T47D (cell line): ENCODE data around the gene MMP17.
"Not testable (repeated sequence)": the region's sequence is repeated elsewhere in the genome, so short reads cannot be mapped to it uniquely, and the experiment has no call there.

ENCODE experiments used
- DNase-seq, 2 experiments: peaks; one replicate each; pipeline versions ENCODE4 v3.0.0 to v3.0.0-alpha.2; 2011 to 2012; ENCODE audit warnings: low read depth in 1 of 2, low spot score in 1 of 2
- JUND ChIP-seq: IDR thresholded peaks from 2 replicates; pipeline ENCODE4 v1.6.1; 2012; ENCODE audit warnings: low read depth
- in situ Hi-C: cut with HindIII; loops from 2 replicates; pipeline ENCODE4 v1.10.0; 2016; ENCODE audit warnings: low sequenced_read_pairs, low pct_unique_long_range_greater_than_20kb

Gene MMP17

GRCh38 chr12:131806674-131807073 is 21.5 kb upstream of the MMP17 start:
- in situ Hi-C loops, result no loop called here
- DNase-seq, result no peak
- no peak for TF ChIP-seq JUND

- in situ Hi-C loops, result no loop called here
- TF ChIP-seq JUND, result no peak
- DNase-seq, result no peak
These were observed 19.3 kb upstream of the MMP17 start for GRCh38 chr12:131808744-131809371.

GRCh38 chr12:131809476-131810254 is 18.5 kb upstream of the MMP17 start:
- in situ Hi-C loops, DNase-seq: not testable (repeated sequence)

- in situ Hi-C loops, result no loop called here
- no peak for TF ChIP-seq JUND
- DNase-seq, result no peak
These were observed 17.5 kb upstream of the MMP17 start for GRCh38 chr12:131810726-131811125.

- in situ Hi-C loops, result no loop called here
- no peak for DNase-seq
- no peak for TF ChIP-seq JUND
These were observed 13.1 kb upstream of the MMP17 start for GRCh38 chr12:131815131-131815530.

GRCh38 chr12:131816495-131816894 is 11.7 kb upstream of the MMP17 start:
- no peak for DNase-seq
- in situ Hi-C loops, result no loop called here
- TF ChIP-seq JUND, result no peak

GRCh38 chr12:131817241-131817640 is 11.0 kb upstream of the MMP17 start:
- in situ Hi-C loops, result no loop called here
- no peak for TF ChIP-seq JUND

GRCh38 chr12:131818821-131819585 is 9.2 kb upstream of the MMP17 start:
- in situ Hi-C loops, result no loop called here
- DNase-seq, result no peak
- TF ChIP-seq JUND, result no peak

More at GRCh38 chr12:131817241-131817640, 11.0 kb upstream of the MMP17 start:
- no peak for DNase-seq

- no peak for TF ChIP-seq JUND
- in situ Hi-C loops, result no loop called here
- DNase-seq, result no peak
These were observed 3.7 kb upstream of the MMP17 start for GRCh38 chr12:131824450-131824849.

- no peak for DNase-seq
- no peak for TF ChIP-seq JUND
- in situ Hi-C loops, result no loop called here
These were observed 2.9 kb upstream of the MMP17 start for GRCh38 chr12:131825146-131825892.

- no peak for DNase-seq
- in situ Hi-C loops, result no loop called here
- no peak for TF ChIP-seq JUND
These were observed 1.9 kb upstream of the MMP17 start for GRCh38 chr12:131826097-131826928.
